Lower leg skin (tissue), 4 donors: Measurements from ENCODE around the gene HTR1B. TPM values are rescaled to one million over a fixed set of nuclear protein-coding genes. Genes with fewer than 3 reads are reported as not detected.

Source experiments
- DNase-seq, 2 donors: peaks; one replicate each; pipeline ENCODE4 v3.0.0-alpha.2; 2019; ENCODE audit warnings: low spot score in 2 of 2
- H3K4me3 ChIP-seq: fragments of 200-600 bp; sonication (generic); 2 replicates; pipeline ENCODE4 v1.5.1; 2017; ENCODE audit warnings: mild to moderate bottlenecking, low read depth; ENCODE audit not compliant: poor library complexity, severe bottlenecking
- CTCF ChIP-seq, 3 donors: fragments of 450-650 bp; IDR thresholded peaks; one replicate each; pipeline ENCODE4 v1.5.1; 2016; ENCODE audit warnings: antibody characterized with exemption in 3 of 3, mild to moderate bottlenecking in 3 of 3, moderate library complexity in 2 of 3
- POLR2A ChIP-seq, 2 donors: fragments of 450-650 bp; IDR thresholded peaks; one replicate each; pipeline ENCODE4 v1.6.1; 2016 to 2017; ENCODE audit warnings: antibody characterized with exemption in 2 of 2, mild to moderate bottlenecking in 1 of 2, moderate library complexity in 1 of 2
- whole genome bisulfite sequencing, 2 donors: methylation state at CpG; one replicate each; pipeline ENCODE4 v1.1.5; 2018; 5-methylcytosine and 5-hydroxymethylcytosine counted together
- intact Hi-C: fragments of 100-400 bp; cut with DNase I; formaldehyde crosslinking; loops from one replicate; pipeline ENCODE4 v1.15.0; 2023; ENCODE audit warnings: low total_unique reads
- total RNA-seq, 4 donors: library from RNA; depleted of rRNA; stranded (reverse); fragments of >200 nt; gene quantifications; one replicate each; pipeline ENCODE4 v1.1.0, GENCODE V29; 2016

HTR1B gene
- total RNA-seq, 4 donors from 2014 or later, result 0.39 TPM; not detected in 3

- no peak overlapping the region for H3K4me3 ChIP-seq
- intact Hi-C loops, result no loop called here
Observed at GRCh38 chr6:77461796-77462195, 1.5 kb downstream of the HTR1B start.

GRCh38 chr6:77458421-77458820 lies 4.9 kb downstream of the HTR1B start:
- DNase-seq, result no peak
- intact Hi-C loops, result no loop called here
- WGBS, 2 donors, result 89 to 94% methylated on average over 1 of the region's 1 CpG
- TF ChIP-seq POLR2A (IDR thresholded peaks at IDR 0.05), result no peak
- no peak for TF ChIP-seq CTCF (IDR thresholded peaks at IDR 0.05)
- H3K4me3 ChIP-seq, result no peak overlapping the region

More at GRCh38 chr6:77461796-77462195, 1.5 kb downstream of the HTR1B start:
- no peak for DNase-seq
- 66 to 76% methylated on average over 8 of the region's 8 CpGs for WGBS, 2 donors
- TF ChIP-seq CTCF (IDR thresholded peaks at IDR 0.05) (no peak), POLR2A (IDR thresholded peaks at IDR 0.05) (no peak)

GRCh38 chr6:77457720-77458349 lies 5.5 kb downstream of the HTR1B start:
- DNase-seq, result peak; percentile 50 to 85
- intact Hi-C loops, result no loop called here

GRCh38 chr6:77456531-77457248 lies 6.6 kb downstream of the HTR1B start:
- H3K4me3 ChIP-seq, result no peak overlapping the region
- no peak for DNase-seq
- intact Hi-C loops, result no loop called here
- 62 to 66% methylated on average over 5 of the region's 5 CpGs for WGBS, 2 donors
- TF ChIP-seq CTCF (IDR thresholded peaks at IDR 0.05) (no peak), POLR2A (IDR thresholded peaks at IDR 0.05) (no peak)

More at GRCh38 chr6:77457720-77458349, 5.5 kb downstream of the HTR1B start:
- WGBS, 2 donors, result 25% methylated on average over 6 of the region's 6 CpGs
- H3K4me3 ChIP-seq, result no peak overlapping the region
- no peak for TF ChIP-seq CTCF (IDR thresholded peaks at IDR 0.05)
- no peak for TF ChIP-seq POLR2A (IDR thresholded peaks at IDR 0.05)

- intact Hi-C loops, result no loop called here
- no peak for DNase-seq
- no peak overlapping the region for H3K4me3 ChIP-seq
- TF ChIP-seq POLR2A (IDR thresholded peaks at IDR 0.05) (no peak), CTCF (IDR thresholded peaks at IDR 0.05) (no peak)
Observed at GRCh38 chr6:77455271-77455670, 8.0 kb downstream of the HTR1B start.
